Right renal pelvis (tissue), 4 donors: Measurements from ENCODE around the gene SLC46A1. TPM values are rescaled to one million over a fixed set of nuclear protein-coding genes. Genes with fewer than 3 reads are reported as not detected.
A peak's percentile ranks its signal among the peaks of the same experiment; 100 is the strongest.

Source experiments
- DNase-seq, 4 donors: peaks; one replicate each; pipeline ENCODE4 v3.0.0-alpha.2; 2013; ENCODE audit warnings: low read depth in 4 of 4, low spot score in 3 of 4, missing footprints in 1 of 4
- polyA plus RNA-seq, 4 donors: library from polyadenylated mRNA; unstranded; fragments of 120-200 nt; gene quantifications; one replicate each; pipeline ENCODE4 v1.2.1, GENCODE V29; 2013; ENCODE audit not compliant: insufficient read length in 4 of 4

SLC46A1 gene
- polyA plus RNA-seq, 4 donors: 14.6 to 15.8 (median 15.1) TPM

- no peak for DNase-seq
Observed at GRCh38 chr17:28385037-28385400, 21.0 kb downstream of the SLC46A1 start.

GRCh38 chr17:28384281-28385036 is 21.6 kb downstream of the SLC46A1 start:
- DNase-seq: no peak

DNA sequence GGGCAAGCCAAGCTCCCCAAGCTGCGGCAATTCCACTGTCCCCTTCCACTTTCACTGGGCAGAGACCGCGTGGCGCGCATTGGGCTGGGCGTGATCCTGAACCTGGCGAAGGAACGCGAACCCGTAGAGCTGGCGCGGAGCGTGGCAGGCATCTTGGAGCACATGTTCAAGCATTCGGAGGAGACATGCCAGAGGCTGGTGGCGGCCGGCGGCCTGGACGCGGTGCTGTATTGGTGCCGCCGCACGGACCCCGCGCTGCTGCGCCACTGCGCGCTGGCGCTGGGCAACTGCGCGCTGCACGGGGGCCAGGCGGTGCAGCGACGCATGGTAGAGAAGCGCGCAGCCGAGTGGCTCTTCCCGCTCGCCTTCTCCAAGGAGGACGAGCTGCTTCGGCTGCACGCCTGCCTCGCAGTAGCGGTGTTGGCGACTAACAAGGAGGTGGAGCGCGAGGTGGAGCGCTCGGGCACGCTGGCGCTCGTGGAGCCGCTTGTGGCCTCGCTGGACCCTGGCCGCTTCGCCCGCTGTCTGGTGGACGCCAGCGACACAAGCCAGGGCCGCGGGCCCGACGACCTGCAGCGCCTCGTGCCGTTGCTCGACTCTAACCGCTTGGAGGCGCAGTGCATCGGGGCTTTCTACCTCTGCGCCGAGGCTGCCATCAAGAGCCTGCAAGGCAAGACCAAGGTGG is 24.7 kb downstream of the SLC46A1 start:
- no peak for DNase-seq

DNA sequence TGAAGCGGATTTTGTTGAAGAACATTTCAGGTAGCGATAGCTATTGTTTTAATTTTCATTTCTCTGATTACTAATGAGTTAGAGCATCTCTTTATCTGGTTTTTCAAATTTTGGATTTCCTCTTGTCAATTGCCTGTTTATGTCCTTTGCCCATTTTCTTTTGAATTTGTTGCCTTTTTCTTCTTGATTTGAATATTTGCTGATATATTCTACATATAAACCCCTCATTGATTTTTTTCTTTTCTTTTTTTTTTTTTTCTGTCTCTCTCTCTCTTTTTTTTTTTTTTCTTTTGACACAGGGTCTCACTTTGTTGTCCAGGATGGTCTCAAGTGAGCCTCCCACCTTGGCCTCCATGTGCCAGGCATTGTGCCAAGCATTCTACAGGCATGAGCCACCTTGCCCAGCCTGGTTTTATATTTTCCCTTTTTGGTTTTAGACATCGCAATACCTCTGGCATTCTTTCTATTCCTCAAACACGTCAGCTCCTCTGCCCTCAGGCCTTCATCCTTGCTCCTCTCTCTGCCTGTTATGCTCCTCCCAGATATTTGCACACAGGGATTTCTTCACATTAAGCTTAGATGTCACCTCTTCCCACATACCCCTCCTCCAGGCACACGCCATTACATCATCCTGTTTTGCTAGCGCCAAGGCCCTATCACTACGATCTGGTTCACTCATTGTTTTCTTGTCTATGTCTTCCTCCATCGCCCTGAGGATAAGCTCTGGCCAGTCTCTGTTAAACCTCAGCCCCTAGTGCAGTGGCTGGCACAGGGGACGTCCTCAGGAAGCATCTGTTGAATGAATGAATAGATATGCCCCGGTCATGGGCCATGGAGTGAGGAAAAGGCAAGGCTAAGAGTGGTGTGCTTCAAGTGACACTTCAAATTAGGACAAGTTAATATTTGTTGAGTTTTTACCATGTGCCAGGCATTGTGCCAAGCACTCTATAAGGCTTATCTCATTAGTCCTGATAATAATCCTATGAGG is 25.9 kb downstream of the SLC46A1 start:
- DNase-seq: no peak

- DNase-seq: no peak
Observed at GRCh38 chr17:28372945-28373274, 33.1 kb downstream of the SLC46A1 start.

DNA sequence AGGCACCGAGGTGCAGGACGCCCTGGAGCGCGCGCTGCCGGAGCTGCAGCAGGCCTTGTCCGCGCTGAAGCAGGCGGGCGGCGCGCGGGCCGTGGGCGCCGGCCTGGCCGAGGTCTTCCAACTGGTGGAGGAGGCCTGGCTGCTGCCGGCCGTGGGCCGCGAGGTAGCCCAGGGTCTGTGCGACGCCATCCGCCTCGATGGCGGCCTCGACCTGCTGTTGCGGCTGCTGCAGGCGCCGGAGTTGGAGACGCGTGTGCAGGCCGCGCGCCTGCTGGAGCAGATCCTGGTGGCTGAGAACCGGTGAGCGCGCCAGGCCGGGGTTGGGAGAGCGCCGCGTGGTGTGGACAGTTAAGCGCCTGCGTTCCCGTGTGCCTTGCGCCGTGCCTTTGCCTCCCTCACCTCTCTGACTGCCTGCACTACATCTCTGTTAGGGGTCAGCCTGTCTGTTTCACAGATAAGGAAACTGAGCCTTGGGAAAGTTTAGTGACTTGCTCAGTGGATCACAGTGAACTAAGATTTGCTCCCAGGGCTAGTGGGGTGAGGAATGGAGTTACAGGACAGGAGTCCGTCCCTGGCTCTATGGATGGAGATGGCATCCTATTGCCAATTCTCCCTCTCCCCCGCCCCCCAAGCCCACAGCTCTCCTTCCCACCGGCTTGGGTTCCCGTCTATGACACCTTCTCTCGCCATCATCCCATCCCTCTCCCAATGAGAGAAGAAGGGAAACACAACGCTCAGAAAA is 33.6 kb downstream of the SLC46A1 start:
- no peak for DNase-seq

DNA sequence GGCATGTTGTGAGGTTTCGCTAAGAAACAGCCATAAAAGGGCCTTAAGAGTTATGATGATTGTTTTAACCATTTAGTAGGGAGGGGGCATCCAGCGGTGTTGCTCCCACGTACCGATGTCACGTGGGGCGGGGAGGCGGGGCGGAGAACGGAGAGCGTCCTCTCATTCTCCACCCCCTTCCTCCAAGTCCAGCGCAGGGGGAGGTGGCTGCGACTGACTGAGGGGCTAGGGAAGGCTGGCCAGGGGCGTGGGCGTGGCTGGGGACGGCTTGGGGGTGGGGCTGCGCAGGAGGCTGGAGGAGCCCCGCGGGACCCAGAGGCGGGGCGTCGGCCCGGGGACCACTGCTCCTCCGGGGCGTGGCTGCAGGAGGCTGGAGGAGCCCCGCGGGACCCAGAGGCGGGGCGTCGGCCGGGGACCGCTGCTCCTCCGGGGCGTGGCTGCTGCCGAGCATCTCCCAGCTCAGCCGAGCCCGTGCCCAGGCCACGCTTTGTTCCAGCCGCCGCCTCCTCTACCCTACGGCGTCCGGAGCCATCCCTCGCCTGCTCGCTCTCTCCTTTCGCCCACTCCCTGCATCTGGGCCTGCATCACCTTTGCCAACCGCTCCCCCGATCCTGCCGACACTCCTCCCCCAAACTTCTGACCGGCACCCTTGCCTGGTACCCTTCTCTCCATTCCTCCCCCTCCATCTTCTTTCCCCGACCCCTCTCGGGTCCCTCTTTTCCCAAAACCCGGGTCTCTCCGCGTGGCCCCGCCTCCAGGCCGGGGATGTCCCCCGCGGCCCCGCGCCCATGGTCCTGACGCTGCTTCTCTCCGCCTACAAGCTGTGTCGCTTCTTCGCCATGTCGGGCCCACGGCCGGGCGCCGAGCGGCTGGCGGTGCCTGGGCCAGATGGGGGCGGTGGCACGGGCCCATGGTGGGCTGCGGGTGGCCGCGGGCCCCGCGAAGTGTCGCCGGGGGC is 34.5 kb downstream of the SLC46A1 start, which contains the start of gene SARM1:
Gene SARM1 (plus strand): TSS at position 450 of the 958 bp plus-strand sequence. CDS start 339 bp downstream, at position 789.
- DNase-seq: peak in 3 of 4 donors; percentile 81 to 85 (median 82)

DNA sequence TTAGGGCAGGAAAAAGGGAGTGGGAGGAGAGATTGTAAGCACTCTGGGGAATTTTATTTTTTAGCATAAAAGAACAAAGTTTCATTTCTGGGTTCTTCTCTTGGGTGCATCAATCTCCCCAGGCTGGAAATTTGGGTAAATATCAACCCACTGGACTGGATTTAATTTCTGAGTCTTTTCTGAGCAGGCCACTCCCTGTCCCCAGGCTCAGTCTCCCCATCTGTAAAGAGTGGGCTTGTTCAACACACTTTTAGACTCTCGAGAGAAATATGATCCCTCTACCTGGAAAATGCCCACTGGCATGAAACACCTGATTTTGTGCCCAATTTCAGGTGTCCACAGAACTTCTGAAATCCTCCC is 35.3 kb downstream of the SLC46A1 start:
- DNase-seq: no peak

- no peak for DNase-seq
Observed at GRCh38 chr17:28370035-28370743, 35.8 kb downstream of the SLC46A1 start, which contains the start of gene VTN. Gene VTN, minus strand, starts transcription at chr17:28370307. Its CDS starts 104 bp downstream, at chr17:28370203.

GRCh38 chr17:28369684-28370034 is 36.4 kb downstream of the SLC46A1 start:
- DNase-seq: no peak

DNA sequence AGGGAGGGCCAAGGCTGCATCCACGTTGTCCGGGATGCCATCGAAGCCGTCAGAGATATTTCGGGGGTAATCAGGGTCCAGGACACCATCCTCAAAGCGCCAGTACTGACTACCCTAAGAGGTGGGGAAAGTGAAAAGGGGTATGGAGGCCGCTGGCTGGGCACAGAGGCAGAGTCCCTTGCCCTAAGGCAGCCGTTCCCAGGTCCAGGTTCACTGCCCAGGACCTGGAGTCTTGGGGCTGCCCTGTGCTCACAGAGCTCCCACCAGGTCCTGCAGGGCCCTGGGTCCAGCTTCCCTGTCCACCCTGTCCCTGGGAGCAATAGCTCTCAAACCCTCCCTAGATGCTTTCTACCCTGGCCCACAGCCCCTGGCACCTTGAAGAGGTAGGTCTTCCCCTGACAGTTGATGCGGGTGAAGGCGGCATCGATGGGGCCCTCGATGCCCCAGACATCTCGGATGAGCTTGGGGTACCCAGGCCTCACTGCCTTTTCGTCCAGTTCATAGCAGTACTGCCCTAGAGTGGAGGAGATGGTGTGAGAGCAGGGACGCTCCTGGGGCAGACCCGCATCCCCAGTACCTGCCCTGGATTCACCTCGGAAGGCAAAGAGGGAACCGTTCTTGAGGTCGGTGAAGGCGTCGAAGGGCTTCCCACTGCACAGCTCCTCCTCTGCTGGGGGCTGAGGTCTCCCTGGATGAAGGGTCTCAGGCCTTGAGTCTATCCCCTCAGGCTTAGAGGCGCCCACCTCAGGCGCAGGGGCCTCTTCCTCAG is 36.9 kb downstream of the SLC46A1 start:
- DNase-seq: no peak

DNA sequence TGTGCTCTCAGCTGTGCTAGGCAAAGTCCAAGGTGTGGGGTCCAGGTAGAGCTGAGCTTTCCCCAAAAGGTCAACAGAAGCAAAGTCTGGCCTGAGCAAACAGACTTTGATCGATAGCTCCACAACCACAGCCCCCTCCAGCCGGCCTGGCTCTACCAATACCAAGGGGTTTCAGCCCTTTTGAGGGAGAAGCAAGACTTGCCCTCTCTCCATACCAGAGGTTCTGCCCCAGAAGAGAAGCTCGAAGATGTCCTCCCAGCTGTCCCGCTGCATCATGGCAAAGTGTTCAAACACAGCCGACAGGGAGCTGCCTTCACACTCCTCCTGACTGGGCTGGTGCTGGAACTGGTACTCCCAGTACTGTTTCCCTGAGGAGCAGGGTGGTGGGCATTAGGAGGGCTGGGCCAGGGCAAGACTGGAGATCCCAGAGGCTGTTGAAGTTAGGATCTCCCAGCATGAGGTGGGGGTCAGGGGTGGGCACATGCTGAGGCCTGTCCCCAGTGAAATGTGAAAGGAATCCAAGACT is 37.6 kb downstream of the SLC46A1 start:
- DNase-seq: no peak

DNA sequence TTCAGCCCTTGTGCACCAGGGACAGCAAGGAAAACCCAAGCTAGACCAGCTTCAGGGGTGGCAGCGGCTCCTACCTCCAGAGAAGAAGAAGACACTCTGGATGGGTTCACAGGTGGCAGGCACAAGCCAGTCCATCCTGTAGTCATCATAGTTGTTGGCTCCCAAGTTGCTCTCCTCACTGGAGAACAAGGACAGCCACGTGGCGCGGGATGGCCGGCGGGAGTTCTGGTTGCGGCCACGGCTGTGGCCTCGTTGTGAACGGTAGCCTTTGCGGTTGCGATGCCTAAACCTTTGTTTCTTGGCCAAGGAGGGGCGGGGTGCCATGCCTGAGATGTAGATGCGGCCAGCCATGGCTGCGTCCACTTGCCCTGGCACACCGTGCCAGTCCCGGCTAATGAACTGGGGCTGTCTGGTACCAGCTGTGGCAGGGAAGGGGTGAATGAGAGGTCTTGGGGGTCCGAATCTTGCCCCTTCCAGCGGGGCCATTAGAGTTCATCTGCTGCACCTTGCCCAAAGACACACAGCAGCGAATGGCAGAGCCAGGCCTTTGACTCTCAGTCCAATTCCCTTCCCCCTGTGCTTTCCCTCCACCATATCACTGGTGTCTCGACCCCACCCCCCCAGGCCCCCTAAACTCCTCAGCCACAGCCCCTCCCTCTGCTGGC is 38.2 kb downstream of the SLC46A1 start:
- DNase-seq: no peak

- no peak for DNase-seq
Observed at GRCh38 chr17:28366605-28367004, 39.4 kb downstream of the SLC46A1 start.

DNA sequence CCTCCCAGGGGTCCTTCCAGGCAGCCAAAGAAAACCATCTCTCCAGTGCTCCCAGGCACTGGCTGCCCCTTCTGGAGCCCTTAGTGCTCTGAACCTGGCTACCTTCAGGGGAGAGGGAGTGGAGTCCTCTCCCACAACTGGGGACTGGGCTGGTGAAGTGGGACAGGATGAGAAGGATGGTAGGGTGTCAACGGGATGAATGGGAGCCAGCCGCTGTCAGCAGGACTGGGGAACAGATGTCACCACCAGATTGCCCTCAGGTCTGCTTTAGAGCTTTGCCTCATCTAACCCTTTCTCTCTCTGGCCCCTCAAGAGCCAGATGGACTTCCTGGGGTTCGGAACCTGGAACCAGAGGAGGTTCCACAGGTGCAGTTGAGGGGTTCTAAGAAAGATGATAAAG is 40.5 kb downstream of the SLC46A1 start:
- DNase-seq: no peak

GRCh38 chr17:28364665-28365363 is 41.2 kb downstream of the SLC46A1 start, which contains the start of gene SEBOX:
Gene SEBOX, minus strand, starts transcription at chr17:28365199. Its CDS starts 48 bp downstream, at chr17:28365151.
- no peak for DNase-seq
